Measurements from ENCODE around the gene PRPF19. TPM values are rescaled to one million over a fixed set of nuclear protein-coding genes. Genes with fewer than 3 reads are reported as not detected.

The PRPF19 gene
- total RNA-seq, 1 donor from 2014 or later = 74.4 TPM

- peaks cover 23% of the 10 kb centered on the region for H3K9me3 Mint-ChIP-seq (ENCODE audit: unreplicated experiment)
- H3K4me1 Mint-ChIP-seq (ENCODE audit: low read depth, unreplicated experiment) = peaks cover 23% of the 10 kb centered on the region
- H3K4me3 Mint-ChIP-seq (ENCODE audit: unreplicated experiment) = no peak overlapping the region
- H3K27ac Mint-ChIP-seq (ENCODE audit: unreplicated experiment) = no peak overlapping the region
- no peaks in the 10 kb centered on the region for H3K36me3 Mint-ChIP-seq (ENCODE audit: unreplicated experiment)
- DNase-seq = no peak
- TF ChIP-seq CTCF (IDR thresholded peaks at IDR 0.05; ENCODE audit: partially characterized antibody, unreplicated experiment) = no peak
- peaks cover 31% of the 10 kb centered on the region for H3K27me3 Mint-ChIP-seq (ENCODE audit: unreplicated experiment)
Observed at GRCh38 chr11:60938500-60938899, 32.1 kb upstream of the PRPF19 start.

GRCh38 chr11:60937811-60938210 lies 31.4 kb upstream of the PRPF19 start:
- peaks cover 25% of the 10 kb centered on the region for H3K9me3 Mint-ChIP-seq (ENCODE audit: unreplicated experiment)
- peaks cover 31% of the 10 kb centered on the region for H3K27me3 Mint-ChIP-seq (ENCODE audit: unreplicated experiment)
- no peaks in the 10 kb centered on the region for H3K36me3 Mint-ChIP-seq (ENCODE audit: unreplicated experiment)
- no peak for TF ChIP-seq CTCF (IDR thresholded peaks at IDR 0.05; ENCODE audit: partially characterized antibody, unreplicated experiment)
- H3K27ac Mint-ChIP-seq (ENCODE audit: unreplicated experiment) = no peak overlapping the region
- H3K4me1 Mint-ChIP-seq (ENCODE audit: low read depth, unreplicated experiment) = peaks cover 21% of the 10 kb centered on the region
- no peak overlapping the region for H3K4me3 Mint-ChIP-seq (ENCODE audit: unreplicated experiment)
- no peak for DNase-seq

- no peak overlapping the region for H3K27ac Mint-ChIP-seq (ENCODE audit: unreplicated experiment)
- peaks cover 14% of the 10 kb centered on the region for H3K4me1 Mint-ChIP-seq (ENCODE audit: low read depth, unreplicated experiment)
- TF ChIP-seq CTCF (IDR thresholded peaks at IDR 0.05; ENCODE audit: partially characterized antibody, unreplicated experiment) = no peak
- no peak for DNase-seq
- H3K27me3 Mint-ChIP-seq (ENCODE audit: unreplicated experiment) = peaks cover 29% of the 10 kb centered on the region
- H3K9me3 Mint-ChIP-seq (ENCODE audit: unreplicated experiment) = peaks cover 25% of the 10 kb centered on the region
- H3K4me3 Mint-ChIP-seq (ENCODE audit: unreplicated experiment) = no peak overlapping the region
- no peaks in the 10 kb centered on the region for H3K36me3 Mint-ChIP-seq (ENCODE audit: unreplicated experiment)
Observed at GRCh38 chr11:60937144-60937527, 30.8 kb upstream of the PRPF19 start.

GRCh38 chr11:60936467-60937143 lies 30.2 kb upstream of the PRPF19 start:
- peaks cover 9% of the 10 kb centered on the region for H3K4me1 Mint-ChIP-seq (ENCODE audit: low read depth, unreplicated experiment)
- no peak for TF ChIP-seq CTCF (IDR thresholded peaks at IDR 0.05; ENCODE audit: partially characterized antibody, unreplicated experiment)
- peaks cover 29% of the 10 kb centered on the region for H3K27me3 Mint-ChIP-seq (ENCODE audit: unreplicated experiment)
- H3K27ac Mint-ChIP-seq (ENCODE audit: unreplicated experiment) = no peak overlapping the region
- H3K9me3 Mint-ChIP-seq (ENCODE audit: unreplicated experiment) = peaks cover 25% of the 10 kb centered on the region
- no peaks in the 10 kb centered on the region for H3K36me3 Mint-ChIP-seq (ENCODE audit: unreplicated experiment)
- no peak for DNase-seq
- H3K4me3 Mint-ChIP-seq (ENCODE audit: unreplicated experiment) = no peak overlapping the region

GRCh38 chr11:60935676-60936442 lies 29.5 kb upstream of the PRPF19 start:
- Mint-ChIP-seq H3K4me1 (ENCODE audit: low read depth, unreplicated experiment) (peaks cover 5% of the 10 kb centered on the region), H3K9me3 (ENCODE audit: unreplicated experiment) (peaks cover 24% of the 10 kb centered on the region), H3K27ac (ENCODE audit: unreplicated experiment) (no peak overlapping the region), H3K27me3 (ENCODE audit: unreplicated experiment) (peaks cover 23% of the 10 kb centered on the region), H3K4me3 (ENCODE audit: unreplicated experiment) (no peak overlapping the region), H3K36me3 (ENCODE audit: unreplicated experiment) (no peaks in the 10 kb centered on the region)
- DNase-seq = no peak
- no peak for TF ChIP-seq CTCF (IDR thresholded peaks at IDR 0.05; ENCODE audit: partially characterized antibody, unreplicated experiment)

All from glutamatergic neuron (in vitro differentiated cells).